Type B pancreatic cell (in vitro differentiated cells): ENCODE results near the gene DFFB. TPM values are rescaled to one million over a fixed set of nuclear protein-coding genes. Genes with fewer than 3 reads are reported as not detected.

Source experiments
- DNase-seq: peaks from one replicate; pipeline ENCODE4 v3.0.0; 2021; ENCODE audit warnings: mixed read lengths; ENCODE audit not compliant: unreplicated experiment; ENCODE audit errors: extremely low spot score
- H3K27ac Mint-ChIP-seq: 2 replicates; pipeline ENCODE4 v1.8.0; 2021; ENCODE audit warnings: mild to moderate bottlenecking, mixed read lengths
- H3K27me3 Mint-ChIP-seq: 2 replicates; pipeline ENCODE4 v1.8.0; 2021; ENCODE audit warnings: mixed read lengths
- H3K36me3 Mint-ChIP-seq: 2 replicates; pipeline ENCODE4 v1.8.0; 2021; ENCODE audit warnings: mixed read lengths
- H3K4me1 Mint-ChIP-seq: one replicate; pipeline ENCODE4 v1.8.0; 2021; ENCODE audit warnings: mixed read lengths; ENCODE audit not compliant: unreplicated experiment
- H3K4me3 Mint-ChIP-seq: 2 replicates; pipeline ENCODE4 v1.8.0; 2021; ENCODE audit warnings: mild to moderate bottlenecking, mixed read lengths
- H3K9me3 Mint-ChIP-seq: 2 replicates; pipeline ENCODE4 v1.8.0; 2021; ENCODE audit warnings: mixed read lengths
- CTCF ChIP-seq: fragments of 200-600 bp; sonication (generic); conservative IDR thresholded peaks from 2 replicates; pipeline ENCODE4 v1.5.0; 2021; ENCODE audit warnings: antibody characterized with exemption, mild to moderate bottlenecking
- total RNA-seq: library from RNA; stranded (reverse); gene quantifications from 2 replicates; pipeline ENCODE4 v1.2.1, GENCODE V29; 2021; ENCODE audit warnings: low replicate concordance

The DFFB gene
- total RNA-seq, 1 donor from 2014 or later: 10.6 TPM

DNA sequence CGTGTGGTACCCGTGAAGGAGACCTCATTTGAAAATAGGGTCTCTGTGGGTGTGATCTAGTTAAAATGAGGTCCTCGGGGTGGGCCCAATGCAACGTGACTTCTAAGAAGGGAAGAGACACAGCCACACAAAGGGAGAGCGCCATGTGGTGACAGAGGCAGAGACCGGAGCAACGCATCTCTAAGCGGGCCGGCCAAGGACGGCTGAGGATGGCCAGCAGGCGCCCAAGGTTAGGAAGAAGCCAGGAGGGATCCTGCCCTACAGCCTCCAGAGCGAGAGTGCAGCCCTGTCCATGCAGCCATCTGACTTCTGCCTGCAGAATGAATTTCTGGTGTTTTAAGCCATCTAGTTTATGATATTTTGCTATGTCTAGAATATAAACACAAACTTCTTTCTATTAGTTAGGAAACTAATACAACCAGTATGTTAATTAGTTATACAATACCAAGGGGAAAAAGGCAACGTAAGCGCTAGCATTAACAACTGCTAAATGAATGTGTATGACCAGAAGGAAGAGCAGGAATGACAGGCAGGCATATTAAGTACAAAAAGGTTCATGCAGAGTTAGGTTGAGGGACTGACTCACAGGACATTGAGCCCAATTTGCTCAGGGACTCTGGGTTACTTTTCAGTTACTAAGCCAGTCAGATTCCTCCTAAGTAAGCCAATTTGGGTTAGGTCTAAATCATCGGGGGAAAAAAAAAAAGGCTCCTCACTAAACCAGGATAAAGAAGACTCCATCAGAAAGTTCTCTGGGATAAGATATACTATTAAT lies 4.4 kb upstream of the DFFB start:
- H3K27me3 Mint-ChIP-seq: no peaks in the 10 kb centered on the region
- H3K4me1 Mint-ChIP-seq: peaks cover 5% of the 10 kb centered on the region
- H3K9me3 Mint-ChIP-seq: no peaks in the 10 kb centered on the region
- DNase-seq: no peak
- TF ChIP-seq CTCF: no peak
- no peak overlapping the region for H3K4me3 Mint-ChIP-seq
- H3K36me3 Mint-ChIP-seq: peaks cover 1% of the 10 kb centered on the region
- H3K27ac Mint-ChIP-seq: no peak overlapping the region

GRCh38 chr1:3857791-3858129 lies 484 bp downstream of the DFFB start:
- no peaks in the 10 kb centered on the region for H3K27me3 Mint-ChIP-seq
- H3K9me3 Mint-ChIP-seq: no peaks in the 10 kb centered on the region
- peak overlapping the region; percentile 100 for H3K4me3 Mint-ChIP-seq
- H3K27ac Mint-ChIP-seq: no peak overlapping the region
- no peak for TF ChIP-seq CTCF
- H3K36me3 Mint-ChIP-seq: no peaks in the 10 kb centered on the region
- no peak for DNase-seq
- H3K4me1 Mint-ChIP-seq: peaks cover 15% of the 10 kb centered on the region

GRCh38 chr1:3858231-3858981 lies 1.1 kb downstream of the DFFB start:
- Mint-ChIP-seq H3K4me1 (peaks cover 15% of the 10 kb centered on the region), H3K36me3 (no peaks in the 10 kb centered on the region), H3K9me3 (no peaks in the 10 kb centered on the region), H3K27ac (no peak overlapping the region), H3K27me3 (no peaks in the 10 kb centered on the region), H3K4me3 (peak overlapping the region; percentile 100)
- no peak for TF ChIP-seq CTCF
- no peak for DNase-seq

DNA sequence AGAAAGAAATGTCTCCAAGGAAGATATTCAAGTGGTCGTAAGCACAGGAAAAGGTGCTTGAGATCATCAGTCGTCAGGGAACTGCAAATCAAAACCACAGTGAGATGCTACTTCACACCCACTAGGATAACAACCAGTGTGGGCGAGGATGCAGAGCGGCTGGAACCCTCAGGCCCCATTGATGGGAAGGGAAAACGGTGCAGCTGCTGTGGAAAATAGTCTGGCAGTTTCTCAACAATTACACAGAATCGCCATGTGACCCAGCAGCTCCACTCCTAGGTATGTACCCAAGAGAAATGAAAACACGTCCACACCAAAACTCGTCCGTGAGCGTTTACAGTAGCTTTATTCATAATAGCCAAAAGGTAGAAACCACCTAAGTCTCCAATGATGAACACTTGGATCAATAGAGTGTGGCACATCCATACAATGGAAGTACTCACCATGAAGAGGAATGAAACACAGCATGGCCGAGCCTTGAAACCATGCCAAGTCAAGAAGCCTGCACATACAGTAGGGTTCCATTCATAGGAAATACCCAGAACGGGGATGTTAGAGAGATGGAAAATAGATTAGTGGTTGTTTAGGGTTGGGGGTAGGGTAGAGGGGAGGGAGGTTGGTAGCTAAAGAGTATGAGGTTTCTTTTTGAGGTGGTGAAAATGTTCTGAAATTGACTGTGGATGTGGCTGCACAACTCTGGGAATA lies 6.1 kb downstream of the DFFB start:
- no peaks in the 10 kb centered on the region for H3K9me3 Mint-ChIP-seq
- peaks cover 5% of the 10 kb centered on the region for H3K4me1 Mint-ChIP-seq
- H3K4me3 Mint-ChIP-seq: no peak overlapping the region
- H3K27ac Mint-ChIP-seq: no peak overlapping the region
- no peak for DNase-seq
- no peaks in the 10 kb centered on the region for H3K27me3 Mint-ChIP-seq
- peaks cover 5% of the 10 kb centered on the region for H3K36me3 Mint-ChIP-seq
- TF ChIP-seq CTCF: no peak

DNA sequence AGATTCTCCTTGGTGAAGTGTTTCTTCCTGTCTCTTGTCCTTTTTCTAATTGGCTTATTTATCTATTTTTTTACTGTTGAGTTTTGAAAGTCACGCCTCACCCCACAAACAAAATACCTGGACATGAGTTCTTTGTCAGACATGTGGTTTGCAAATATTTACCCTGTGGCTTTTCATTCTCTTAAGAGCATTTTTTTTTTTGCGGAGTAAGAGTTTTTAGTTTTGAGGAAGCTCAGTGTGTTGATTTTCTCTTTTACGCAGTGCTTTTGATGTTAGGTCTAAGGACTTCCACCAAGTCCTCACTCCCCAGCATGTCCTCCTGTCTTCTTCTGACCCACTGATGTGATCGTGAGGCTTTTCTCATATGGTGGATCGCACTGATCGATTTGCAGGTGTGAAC lies 7.6 kb downstream of the DFFB start:
- Mint-ChIP-seq H3K9me3 (no peaks in the 10 kb centered on the region), H3K4me3 (no peak overlapping the region), H3K27me3 (no peaks in the 10 kb centered on the region), H3K36me3 (peaks cover 9% of the 10 kb centered on the region), H3K27ac (no peak overlapping the region), H3K4me1 (no peaks in the 10 kb centered on the region)
- TF ChIP-seq CTCF: no peak
- DNase-seq: no peak
